ENCODE measurements around the gene JAG2.

GRCh38 chr14:105119408-105120025, 49.1 kb downstream of the JAG2 start:
- no peak for TF ChIP-seq ZNF326 (CRISPR knock-in tag; IDR thresholded peaks at IDR 0.05; ENCODE audit: borderline replicate concordance)
- no peak for TF ChIP-seq RFX1 (IDR thresholded peaks at IDR 0.05)
- TF ChIP-seq TEAD3 (CRISPR knock-in tag; optimal IDR thresholded peaks at IDR 0.05; ENCODE audit: borderline replicate concordance): no peak
- no peak for TF ChIP-seq ZNF546 (CRISPR knock-in tag; conservative IDR thresholded peaks at IDR 0.05)
- no peak for TF ChIP-seq E2F1 (CRISPR knock-in tag; IDR thresholded peaks at IDR 0.05)
- TF ChIP-seq MED1 (CRISPR knock-in tag; IDR thresholded peaks at IDR 0.05): no peak
- TF ChIP-seq CTCF (CRISPR knock-in tag; IDR thresholded peaks at IDR 0.05): no peak
- TF ChIP-seq FOXM1 (CRISPR knock-in tag; IDR thresholded peaks at IDR 0.05): no peak
- no peak for TF ChIP-seq FIP1L1 (IDR thresholded peaks at IDR 0.05; ENCODE audit: borderline replicate concordance, insufficient read depth, low read depth, low read length)
